ENCODE data around the gene KDELR3.
A peak's percentile ranks its signal among the peaks of the same experiment; 100 is the strongest.

The KDELR3 gene

DNA sequence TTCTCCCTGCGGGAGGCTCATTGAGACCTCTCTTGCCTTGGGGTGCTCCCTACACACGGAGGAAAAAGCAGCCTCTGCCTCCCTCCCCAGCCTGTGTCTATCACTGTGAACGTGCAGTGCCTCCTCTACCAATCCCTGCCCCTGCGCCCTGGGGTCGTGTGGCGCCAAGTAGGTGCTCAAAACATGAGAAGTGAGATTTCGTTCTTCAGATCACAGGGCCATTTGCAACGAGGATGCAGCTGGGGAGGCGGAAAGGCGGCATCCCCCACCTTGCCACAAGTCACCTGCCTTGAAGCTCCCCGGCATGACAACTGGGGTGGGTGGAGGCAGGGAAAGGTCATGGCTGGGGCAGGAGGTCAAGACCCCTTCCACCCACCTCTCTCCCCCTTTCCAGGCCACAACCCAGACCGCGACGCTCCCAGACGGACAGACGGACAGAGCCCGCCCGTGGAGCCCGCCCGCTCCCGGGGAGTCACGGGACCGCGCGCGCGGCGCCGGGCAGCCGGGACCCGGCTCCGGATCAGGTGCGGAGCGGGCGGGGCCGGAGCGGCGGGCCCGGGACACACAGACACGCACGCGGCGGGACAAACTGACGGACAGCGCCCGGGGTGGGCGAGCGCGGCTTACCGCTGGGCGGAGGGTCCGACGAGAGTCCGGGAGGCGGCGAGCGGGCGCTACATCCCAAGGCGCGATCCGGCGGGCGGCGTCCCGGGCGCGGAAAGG lies 13.4 kb upstream of the KDELR3 start (continued):
- TF ChIP-seq ZNF776 (tag by site-specific recombination; IDR thresholded peaks at IDR 0.05; ENCODE audit: borderline replicate concordance) (no peak), ZNF629 (tag by site-specific recombination; IDR thresholded peaks at IDR 0.05) (no peak), ZNF521 (tag by site-specific recombination; IDR thresholded peaks at IDR 0.05) (no peak), SCRT2 (tag by site-specific recombination; IDR thresholded peaks at IDR 0.05) (no peak), KLF7 (tag by site-specific recombination; IDR thresholded peaks at IDR 0.05; ENCODE audit: borderline replicate concordance) (no peak), ZNF404 (tag by site-specific recombination; IDR thresholded peaks at IDR 0.05) (no peak), KLF16 (tag by site-specific recombination; IDR thresholded peaks at IDR 0.05) (no peak), ZNF140 (tag by site-specific recombination; IDR thresholded peaks at IDR 0.05) (no peak), ZNF623 (tag by site-specific recombination; IDR thresholded peaks at IDR 0.05) (no peak), ZNF214 (tag by site-specific recombination; IDR thresholded peaks at IDR 0.05; ENCODE audit: borderline replicate concordance) (no peak), ZBTB21 (tag by site-specific recombination; IDR thresholded peaks at IDR 0.05) (no peak), ZNF366 (tag by site-specific recombination; conservative IDR thresholded peaks at IDR 0.05) (no peak), ZFP41 (tag by site-specific recombination; IDR thresholded peaks at IDR 0.05; ENCODE audit: borderline replicate concordance) (no peak), MEIS1 (CRISPR knock-in tag; IDR thresholded peaks at IDR 0.05; ENCODE audit: borderline replicate concordance) (no peak), ZNF223 (tag by site-specific recombination; IDR thresholded peaks at IDR 0.05) (no peak), ZNF660 (tag by site-specific recombination; IDR thresholded peaks at IDR 0.05) (0 out of 2 replicates have a peak, but pooled peaks have one; percentile 21), ZBTB7A (tag by site-specific recombination; IDR thresholded peaks at IDR 0.05; ENCODE audit: low read depth) (no peak), KLF10 (tag by site-specific recombination; IDR thresholded peaks at IDR 0.05) (0 out of 2 replicates have a peak, but pooled peaks have one; percentile 19), GLI2 (tag by site-specific recombination; IDR thresholded peaks at IDR 0.05; ENCODE audit: borderline replicate concordance, low read depth) (no peak)
- TF ChIP-seq, protein P1, sequence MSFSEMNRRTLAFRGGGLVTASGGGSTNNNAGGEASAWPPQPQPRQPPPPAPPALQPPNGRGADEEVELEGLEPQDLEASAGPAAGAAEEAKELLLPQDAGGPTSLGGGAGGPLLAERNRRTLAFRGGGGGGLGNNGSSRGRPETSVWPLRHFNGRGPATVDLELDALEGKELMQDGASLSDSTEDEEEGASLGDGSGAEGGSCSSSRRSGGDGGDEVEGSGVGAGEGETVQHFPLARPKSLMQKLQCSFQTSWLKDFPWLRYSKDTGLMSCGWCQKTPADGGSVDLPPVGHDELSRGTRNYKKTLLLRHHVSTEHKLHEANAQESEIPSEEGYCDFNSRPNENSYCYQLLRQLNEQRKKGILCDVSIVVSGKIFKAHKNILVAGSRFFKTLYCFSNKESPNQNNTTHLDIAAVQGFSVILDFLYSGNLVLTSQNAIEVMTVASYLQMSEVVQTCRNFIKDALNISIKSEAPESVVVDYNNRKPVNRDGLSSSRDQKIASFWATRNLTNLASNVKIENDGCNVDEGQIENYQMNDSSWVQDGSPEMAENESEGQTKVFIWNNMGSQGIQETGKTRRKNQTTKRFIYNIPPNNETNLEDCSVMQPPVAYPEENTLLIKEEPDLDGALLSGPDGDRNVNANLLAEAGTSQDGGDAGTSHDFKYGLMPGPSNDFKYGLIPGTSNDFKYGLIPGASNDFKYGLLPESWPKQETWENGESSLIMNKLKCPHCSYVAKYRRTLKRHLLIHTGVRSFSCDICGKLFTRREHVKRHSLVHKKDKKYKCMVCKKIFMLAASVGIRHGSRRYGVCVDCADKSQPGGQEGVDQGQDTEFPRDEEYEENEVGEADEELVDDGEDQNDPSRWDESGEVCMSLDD (tag by site-specific recombination; IDR thresholded peaks at IDR 0.05) = peak; percentile 52; the same call in 1 of the 2 replicates
- TF ChIP-seq, protein P2, sequence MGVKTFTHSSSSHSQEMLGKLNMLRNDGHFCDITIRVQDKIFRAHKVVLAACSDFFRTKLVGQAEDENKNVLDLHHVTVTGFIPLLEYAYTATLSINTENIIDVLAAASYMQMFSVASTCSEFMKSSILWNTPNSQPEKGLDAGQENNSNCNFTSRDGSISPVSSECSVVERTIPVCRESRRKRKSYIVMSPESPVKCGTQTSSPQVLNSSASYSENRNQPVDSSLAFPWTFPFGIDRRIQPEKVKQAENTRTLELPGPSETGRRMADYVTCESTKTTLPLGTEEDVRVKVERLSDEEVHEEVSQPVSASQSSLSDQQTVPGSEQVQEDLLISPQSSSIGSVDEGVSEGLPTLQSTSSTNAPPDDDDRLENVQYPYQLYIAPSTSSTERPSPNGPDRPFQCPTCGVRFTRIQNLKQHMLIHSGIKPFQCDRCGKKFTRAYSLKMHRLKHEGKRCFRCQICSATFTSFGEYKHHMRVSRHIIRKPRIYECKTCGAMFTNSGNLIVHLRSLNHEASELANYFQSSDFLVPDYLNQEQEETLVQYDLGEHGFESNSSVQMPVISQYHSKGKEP (tag by site-specific recombination; IDR thresholded peaks at IDR 0.05) = no peak
- TF ChIP-seq, protein P3, sequence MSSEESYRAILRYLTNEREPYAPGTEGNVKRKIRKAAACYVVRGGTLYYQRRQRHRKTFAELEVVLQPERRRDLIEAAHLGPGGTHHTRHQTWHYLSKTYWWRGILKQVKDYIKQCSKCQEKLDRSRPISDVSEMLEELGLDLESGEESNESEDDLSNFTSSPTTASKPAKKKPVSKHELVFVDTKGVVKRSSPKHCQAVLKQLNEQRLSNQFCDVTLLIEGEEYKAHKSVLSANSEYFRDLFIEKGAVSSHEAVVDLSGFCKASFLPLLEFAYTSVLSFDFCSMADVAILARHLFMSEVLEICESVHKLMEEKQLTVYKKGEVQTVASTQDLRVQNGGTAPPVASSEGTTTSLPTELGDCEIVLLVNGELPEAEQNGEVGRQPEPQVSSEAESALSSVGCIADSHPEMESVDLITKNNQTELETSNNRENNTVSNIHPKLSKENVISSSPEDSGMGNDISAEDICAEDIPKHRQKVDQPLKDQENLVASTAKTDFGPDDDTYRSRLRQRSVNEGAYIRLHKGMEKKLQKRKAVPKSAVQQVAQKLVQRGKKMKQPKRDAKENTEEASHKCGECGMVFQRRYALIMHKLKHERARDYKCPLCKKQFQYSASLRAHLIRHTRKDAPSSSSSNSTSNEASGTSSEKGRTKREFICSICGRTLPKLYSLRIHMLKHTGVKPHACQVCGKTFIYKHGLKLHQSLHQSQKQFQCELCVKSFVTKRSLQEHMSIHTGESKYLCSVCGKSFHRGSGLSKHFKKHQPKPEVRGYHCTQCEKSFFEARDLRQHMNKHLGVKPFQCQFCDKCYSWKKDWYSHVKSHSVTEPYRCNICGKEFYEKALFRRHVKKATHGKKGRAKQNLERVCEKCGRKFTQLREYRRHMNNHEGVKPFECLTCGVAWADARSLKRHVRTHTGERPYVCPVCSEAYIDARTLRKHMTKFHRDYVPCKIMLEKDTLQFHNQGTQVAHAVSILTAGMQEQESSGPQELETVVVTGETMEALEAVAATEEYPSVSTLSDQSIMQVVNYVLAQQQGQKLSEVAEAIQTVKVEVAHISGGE (tag by site-specific recombination; conservative IDR thresholded peaks at IDR 0.05; ENCODE audit: low read depth) = no peak
- TF ChIP-seq, protein P4, sequence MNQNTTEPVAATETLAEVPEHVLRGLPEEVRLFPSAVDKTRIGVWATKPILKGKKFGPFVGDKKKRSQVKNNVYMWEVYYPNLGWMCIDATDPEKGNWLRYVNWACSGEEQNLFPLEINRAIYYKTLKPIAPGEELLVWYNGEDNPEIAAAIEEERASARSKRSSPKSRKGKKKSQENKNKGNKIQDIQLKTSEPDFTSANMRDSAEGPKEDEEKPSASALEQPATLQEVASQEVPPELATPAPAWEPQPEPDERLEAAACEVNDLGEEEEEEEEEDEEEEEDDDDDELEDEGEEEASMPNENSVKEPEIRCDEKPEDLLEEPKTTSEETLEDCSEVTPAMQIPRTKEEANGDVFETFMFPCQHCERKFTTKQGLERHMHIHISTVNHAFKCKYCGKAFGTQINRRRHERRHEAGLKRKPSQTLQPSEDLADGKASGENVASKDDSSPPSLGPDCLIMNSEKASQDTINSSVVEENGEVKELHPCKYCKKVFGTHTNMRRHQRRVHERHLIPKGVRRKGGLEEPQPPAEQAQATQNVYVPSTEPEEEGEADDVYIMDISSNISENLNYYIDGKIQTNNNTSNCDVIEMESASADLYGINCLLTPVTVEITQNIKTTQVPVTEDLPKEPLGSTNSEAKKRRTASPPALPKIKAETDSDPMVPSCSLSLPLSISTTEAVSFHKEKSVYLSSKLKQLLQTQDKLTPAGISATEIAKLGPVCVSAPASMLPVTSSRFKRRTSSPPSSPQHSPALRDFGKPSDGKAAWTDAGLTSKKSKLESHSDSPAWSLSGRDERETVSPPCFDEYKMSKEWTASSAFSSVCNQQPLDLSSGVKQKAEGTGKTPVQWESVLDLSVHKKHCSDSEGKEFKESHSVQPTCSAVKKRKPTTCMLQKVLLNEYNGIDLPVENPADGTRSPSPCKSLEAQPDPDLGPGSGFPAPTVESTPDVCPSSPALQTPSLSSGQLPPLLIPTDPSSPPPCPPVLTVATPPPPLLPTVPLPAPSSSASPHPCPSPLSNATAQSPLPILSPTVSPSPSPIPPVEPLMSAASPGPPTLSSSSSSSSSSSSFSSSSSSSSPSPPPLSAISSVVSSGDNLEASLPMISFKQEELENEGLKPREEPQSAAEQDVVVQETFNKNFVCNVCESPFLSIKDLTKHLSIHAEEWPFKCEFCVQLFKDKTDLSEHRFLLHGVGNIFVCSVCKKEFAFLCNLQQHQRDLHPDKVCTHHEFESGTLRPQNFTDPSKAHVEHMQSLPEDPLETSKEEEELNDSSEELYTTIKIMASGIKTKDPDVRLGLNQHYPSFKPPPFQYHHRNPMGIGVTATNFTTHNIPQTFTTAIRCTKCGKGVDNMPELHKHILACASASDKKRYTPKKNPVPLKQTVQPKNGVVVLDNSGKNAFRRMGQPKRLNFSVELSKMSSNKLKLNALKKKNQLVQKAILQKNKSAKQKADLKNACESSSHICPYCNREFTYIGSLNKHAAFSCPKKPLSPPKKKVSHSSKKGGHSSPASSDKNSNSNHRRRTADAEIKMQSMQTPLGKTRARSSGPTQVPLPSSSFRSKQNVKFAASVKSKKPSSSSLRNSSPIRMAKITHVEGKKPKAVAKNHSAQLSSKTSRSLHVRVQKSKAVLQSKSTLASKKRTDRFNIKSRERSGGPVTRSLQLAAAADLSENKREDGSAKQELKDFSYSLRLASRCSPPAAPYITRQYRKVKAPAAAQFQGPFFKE (tag by site-specific recombination; IDR thresholded peaks at IDR 0.05; ENCODE audit: borderline replicate concordance) = no peak
- TF ChIP-seq, protein P5, sequence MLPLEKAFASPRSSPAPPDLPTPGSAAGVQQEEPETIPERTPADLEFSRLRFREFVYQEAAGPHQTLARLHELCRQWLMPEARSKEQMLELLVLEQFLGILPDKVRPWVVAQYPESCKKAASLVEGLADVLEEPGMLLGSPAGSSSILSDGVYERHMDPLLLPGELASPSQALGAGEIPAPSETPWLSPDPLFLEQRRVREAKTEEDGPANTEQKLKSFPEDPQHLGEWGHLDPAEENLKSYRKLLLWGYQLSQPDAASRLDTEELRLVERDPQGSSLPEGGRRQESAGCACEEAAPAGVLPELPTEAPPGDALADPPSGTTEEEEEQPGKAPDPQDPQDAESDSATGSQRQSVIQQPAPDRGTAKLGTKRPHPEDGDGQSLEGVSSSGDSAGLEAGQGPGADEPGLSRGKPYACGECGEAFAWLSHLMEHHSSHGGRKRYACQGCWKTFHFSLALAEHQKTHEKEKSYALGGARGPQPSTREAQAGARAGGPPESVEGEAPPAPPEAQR (tag by site-specific recombination; IDR thresholded peaks at IDR 0.05) = no peak

Data from HEK293 (cell line).